Measurements from ENCODE around the gene LFNG.

LFNG gene, protein sequence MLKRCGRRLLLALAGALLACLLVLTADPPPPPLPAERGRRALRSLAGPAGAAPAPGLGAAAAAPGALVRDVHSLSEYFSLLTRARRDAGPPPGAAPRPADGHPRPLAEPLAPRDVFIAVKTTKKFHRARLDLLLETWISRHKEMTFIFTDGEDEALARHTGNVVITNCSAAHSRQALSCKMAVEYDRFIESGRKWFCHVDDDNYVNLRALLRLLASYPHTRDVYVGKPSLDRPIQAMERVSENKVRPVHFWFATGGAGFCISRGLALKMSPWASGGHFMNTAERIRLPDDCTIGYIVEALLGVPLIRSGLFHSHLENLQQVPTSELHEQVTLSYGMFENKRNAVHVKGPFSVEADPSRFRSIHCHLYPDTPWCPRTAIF

DNA sequence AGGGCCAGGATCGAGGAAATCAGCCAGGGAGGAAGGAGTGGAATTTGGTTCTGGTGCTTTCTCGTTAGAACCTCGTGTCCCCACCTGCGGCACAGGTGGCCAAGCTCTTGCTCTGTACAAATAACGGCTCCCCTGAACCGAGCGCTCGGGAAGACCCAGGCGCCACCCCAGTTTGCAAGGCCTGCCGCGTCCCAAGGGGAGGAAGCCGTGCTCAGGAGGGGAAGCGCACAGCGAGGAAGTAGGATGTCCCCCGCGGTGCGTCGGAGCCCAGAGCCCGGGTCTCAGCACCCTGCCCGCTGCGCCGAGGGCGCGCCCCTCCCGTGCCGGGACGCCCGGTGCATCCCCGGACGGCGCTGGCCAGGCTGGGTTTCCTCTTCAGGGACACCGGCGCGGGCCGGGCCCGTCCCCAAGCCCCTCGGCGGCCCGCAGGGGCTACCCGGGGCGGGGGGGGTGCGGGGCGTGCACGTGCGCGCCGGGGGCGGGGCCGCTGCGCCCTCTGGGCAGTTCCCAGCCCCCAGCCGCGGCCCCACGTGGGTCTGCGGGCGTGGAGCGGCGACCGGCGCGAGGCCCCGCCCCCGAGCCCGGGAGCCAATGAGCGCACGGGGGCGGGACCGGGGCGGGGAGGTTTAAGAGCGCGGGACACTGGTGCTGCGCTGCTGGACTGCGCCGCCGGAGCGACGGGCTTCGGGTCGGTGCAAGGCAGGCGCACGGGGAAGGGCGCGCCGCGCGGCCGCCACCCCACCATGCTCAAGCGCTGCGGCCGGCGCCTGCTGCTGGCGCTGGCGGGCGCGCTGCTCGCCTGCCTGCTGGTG is at the start of gene LFNG:
Gene LFNG, plus strand, starts transcription at position 656 of the 812 bp plus-strand sequence. Its CDS starts 88 bp downstream, at position 744.
- peak; percentile 91 for DNase-seq

DNA sequence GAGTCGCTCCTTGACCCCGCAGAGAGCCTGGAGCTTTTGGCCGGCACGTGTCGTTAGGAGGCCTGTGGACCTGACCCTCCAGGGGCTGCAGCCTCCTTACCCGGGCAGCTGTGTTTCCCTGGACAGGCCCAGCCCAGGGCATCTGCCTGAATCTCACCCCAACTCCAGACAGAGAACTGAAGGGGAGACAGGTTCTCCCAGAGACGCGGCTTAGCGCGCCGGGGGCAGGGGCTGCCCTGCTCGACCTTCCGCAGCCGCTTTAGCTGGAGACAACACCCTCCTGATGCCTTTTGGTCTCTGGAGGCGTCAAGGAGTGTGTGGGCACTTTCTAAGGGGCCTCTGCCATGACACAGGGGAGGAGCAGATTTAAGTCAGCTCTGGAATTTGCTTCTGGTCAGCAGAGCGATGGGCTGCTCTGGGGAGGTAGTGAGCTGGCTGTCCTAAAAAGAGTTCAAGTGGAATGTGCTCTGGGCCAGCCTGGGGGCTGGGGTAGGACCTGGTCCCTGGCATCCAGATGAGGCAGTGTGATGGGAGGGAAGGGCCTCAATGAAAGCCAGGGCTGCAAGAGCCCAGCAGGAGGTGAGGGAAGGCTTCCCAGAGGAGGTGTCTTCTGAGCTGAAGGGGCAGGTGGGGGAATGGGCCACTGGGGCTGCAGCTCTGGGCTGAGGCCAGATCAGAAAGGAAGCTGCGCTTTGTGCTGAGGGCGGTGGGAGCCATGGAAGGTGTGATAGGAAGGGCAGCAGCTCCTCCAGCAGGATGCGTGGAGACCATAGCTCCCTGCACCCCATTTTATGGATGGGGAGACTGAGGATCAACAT is 49.2 kb upstream of the LFNG start:
- no peak for DNase-seq

DNA sequence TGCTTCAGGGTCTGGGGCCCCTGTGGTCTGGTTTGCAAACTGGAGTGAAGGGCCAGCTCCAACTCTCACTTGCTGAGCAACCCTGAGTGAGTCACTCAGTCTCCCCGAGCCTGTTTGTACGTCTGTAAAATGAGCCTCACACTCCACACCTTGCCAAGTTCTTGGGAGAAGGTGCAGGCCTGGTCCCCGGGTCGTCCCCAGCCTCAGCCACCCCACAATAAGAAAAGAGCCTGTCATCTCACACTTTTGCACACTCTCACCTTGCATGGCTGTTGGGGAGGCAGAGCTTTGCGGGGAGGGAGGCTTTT is 48.6 kb upstream of the LFNG start:
- no peak for DNase-seq

DNA sequence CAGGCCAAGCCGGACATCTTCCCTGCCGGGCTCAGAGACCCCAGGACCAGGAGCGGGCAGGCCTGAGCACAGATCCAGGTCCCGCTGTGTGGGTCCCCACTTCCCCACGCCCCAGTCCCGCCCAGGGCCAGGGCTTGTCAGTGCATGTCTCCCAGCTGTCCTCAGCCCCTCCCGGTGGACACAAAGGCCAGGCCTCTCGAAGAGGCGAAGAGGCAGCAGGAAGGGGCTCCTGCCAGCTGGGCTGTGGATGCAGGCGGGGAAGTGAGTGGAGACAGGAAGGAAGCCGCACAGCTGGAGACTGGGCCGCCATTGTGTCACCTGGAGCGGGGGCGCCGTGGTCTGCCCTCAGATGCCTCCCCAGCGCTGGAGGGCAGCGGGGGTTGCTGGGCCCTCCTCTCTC is 48.2 kb upstream of the LFNG start:
- DNase-seq = peak; percentile 76

DNA sequence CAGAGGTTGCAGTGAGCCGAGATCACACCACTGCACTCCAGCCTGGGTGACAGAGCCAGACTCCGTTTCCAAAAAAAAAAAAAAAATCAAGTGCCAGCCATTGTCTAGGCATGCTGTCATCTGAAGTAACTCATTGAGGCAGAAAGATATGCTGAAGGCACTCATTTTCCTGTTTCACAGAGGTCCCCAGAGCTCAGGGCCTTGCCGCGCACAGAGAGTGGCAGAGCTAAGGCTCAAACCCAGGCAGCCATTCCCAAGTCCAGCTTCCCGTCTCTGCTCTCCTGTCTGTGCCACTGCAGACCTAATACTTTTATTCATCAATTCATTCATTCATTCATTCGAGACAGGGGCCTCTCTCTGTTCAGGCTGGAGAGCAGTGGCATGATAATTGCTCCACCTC is 46.8 kb upstream of the LFNG start:
- no peak for DNase-seq

DNA sequence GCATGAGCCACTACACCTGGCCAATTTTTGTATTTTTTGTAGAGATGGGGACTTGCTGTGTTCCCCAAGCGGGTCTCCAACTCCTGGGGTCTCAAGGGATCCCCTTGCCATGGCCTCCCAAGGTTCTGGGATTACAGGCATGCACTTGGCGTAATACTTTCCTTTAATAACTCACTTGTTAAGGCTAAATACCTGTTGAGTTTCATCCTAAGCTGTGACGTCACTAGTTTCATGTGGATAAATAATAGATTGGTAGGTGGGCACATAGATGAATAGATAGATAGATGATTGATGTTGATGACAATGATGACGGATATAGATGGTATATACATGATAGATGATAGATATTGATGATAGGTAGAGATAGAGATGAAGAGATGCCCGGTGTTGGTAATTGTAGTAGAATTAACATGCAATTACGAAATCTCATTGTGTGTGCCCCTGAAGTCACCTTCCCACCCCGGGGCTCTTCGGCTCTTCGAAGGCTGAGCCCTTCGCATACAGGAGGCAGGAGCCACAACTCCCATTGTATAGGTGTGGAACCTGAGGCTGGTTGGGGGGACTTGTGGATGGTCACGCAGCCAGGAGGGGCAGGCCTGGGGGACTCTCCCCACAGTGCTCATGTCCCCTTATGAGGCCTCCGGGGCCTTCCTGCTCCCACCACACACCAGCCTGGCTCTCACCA is 45.9 kb upstream of the LFNG start:
- no peak for DNase-seq

DNA sequence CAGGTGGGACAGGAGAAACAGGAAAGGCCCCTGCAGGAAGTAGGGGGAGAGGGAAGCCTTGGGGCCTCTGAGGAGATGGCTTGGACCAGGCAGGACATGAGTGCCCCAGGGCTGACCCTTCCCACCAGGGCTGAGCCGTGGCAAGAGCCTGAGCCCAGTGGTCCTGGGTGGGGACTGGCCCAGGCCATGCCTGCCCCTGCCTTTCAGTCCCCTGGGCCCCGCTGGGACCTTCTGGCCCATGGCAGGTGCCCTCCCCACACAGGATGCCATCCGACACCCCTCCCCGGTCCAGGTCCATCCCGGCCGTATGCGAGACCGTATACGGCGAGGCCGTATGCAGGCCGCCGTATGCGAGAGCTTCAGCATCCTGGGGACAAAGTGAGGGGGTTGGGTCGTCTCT is 45.4 kb upstream of the LFNG start:
- DNase-seq = no peak

DNA sequence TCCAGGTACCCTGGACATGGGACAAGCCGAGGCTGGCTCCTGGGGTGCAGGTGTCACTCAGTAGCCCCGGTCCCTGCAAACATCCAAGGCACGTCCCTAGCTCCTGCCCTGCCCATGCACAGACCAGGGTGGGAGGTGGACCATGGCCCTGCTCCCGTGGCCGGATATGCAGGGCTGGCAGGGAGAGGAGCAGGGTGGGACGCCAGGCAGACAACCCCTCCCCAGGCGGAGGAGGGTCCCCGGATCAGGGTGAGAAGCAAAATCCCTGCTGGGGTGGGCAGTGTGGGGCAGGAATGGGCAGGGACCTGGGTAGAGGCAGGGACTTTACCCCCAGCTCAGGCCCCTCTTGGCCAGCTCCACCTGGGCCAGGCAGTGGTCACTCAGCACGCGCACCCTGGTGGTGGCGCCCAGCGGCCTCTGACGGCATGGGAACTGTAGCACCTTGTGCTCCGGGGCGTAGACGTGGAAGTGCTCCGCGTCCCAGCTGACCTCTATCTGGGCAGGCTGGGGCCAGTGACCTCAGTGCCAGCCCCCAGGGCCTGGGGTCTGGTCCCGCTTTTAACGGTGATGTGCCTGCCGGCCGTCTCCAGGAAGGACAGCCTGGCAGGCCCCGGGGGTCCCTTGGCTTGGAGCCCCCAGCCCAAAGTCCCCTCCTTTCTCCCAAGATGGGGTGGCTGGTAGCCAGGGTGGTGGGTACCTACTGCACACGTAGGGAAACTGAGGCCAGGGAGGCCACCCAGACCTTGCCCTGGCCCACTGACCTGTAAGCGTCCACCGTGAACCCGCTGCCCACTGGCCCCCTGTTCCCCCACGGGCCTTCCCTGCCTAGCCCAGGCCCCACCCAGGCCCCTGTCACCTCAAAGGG is 44.5 kb upstream of the LFNG start:
- DNase-seq = no peak

DNA sequence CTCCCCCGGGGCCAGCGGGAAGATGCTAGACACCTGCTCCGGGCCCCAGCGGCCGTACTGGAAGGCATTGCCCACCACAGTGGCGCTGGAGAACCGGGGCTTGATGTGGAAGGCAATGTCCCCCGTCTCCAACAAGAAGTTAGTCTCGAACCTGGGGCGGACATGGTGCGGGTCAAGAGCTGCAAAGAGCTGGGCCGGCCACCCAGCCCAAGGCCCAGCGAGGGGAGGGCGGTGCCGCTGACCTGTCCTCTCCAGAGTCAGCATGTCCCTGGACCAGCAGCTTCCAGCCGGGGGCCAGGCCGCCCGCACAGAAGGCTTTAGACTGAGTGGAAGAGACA is 43.9 kb upstream of the LFNG start:
- DNase-seq = no peak

DNA sequence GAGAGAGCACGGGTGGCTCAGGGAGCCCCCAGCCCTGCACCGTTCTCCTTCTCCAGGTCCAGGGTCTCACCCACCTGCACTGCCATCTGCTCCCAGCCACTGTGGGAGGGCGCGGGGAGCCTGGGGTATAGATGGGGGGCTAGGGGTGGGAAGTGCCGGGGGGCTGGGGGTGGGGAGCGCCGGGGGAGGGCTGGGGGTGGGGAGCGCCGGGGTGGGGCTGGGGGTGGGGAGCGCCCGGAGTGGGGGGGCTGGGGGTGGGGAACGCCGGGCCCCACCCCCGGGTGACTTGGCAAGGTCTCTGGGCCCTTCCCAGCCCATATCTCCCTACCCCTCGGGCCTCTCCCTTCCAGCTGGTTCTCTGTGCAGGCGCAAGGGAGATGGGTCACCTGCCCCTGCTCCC is 43.3 kb upstream of the LFNG start, which contains the start of gene GRIFIN:
Gene GRIFIN, minus strand, starts transcription at position 101 of the 400 bp plus-strand sequence. Its CDS starts 15 bp downstream, at position 86.
- DNase-seq = no peak

DNA sequence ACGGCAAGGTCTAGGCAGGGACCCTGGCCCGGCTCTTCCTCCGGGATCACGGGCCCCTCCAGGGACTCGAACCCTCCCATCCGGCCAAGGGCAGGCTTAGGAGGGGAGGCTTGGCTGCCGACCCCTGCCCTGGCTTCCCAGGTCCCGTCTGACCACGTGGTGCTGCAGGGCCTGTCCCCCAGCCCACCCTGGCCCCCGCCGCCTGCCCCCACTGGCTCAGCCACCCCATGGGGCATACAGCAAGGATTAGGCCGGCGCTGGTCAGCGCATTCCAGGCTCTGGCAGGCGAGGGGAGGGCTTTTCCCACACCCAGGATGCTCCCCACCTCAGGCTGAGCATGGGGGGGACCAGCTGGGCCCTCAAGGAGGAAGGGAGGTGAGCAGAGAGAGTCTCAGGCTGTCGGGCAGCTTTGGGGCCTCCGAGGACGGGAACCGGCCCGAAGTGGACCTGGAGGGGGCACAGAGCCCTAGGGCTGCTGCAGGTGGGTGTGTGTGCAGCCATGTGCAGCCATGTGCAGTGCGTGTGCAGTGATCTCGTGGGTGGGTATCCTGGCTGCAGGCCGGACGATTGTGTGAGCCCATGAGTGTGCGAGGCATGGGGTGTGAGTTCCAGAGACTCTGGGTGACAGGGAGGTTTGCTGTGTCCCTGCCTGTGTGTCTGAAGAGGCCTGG is 42.7 kb upstream of the LFNG start:
- no peak for DNase-seq

DNA sequence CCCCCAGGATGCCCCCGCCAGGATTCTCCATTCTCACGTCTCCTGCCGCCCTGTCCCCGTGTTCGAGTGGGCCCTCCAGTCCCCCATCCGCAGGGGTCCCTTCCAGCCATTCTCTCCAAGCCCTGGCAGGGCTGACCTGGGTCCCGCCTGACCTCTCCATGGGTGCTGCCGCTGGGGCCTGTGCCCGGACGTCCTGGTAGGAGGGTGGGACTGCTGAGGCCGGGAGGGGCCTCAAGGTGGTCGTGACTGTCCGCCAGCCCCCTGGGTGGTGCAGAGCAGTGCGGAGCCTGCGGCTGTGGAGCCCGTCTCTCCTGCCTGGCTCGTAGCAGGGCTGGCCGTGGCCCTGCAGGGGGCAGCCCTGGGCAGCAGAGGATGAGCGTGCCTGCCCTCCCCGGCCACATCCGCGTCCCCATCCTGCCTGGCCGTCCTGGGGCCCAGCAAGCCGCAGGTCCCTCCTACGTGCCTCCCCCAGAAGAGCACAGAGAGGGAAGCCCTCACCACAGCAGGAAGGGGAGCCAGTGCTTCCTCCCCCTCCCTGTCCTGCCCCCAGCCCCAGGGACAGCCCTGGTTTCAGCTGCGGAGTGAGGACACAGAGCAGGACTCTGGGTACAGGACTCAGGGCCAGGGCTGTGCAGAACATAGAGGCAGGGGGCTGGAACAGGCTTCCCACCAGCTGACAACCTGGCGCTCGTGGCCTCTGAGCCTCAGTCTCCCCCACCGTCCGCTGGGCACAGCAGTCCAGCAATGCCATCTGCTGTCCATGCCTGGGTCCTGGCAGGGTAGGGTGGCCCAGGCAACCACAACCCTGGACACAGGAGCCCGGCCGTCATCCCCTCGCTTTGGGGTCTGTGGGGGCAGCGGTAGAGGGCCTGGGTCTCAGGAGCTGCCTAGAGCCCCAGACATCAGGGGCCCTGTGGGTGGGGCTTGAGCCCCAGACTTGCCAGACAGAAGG is 41.9 kb upstream of the LFNG start:
- DNase-seq = peak; percentile 43

DNA sequence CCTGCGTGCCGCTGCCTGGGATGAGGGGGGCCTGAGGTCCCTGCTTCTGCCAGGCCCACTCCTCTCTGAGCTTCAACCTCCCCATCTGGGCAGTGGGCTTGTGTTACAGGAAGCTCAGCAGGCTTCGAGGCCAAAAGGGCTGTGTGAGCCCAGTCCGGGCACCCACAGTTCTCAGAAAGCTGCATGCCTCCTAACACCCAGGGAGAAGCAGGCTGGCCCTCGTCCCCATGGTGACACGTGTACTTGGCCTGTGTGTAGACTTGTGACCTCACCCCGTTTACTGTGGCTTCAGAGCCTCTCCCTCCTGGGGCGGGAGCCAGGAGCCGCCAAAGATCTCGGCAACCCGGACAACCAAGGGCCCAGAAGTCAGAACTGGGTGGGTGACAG is 41.2 kb upstream of the LFNG start:
- peak; percentile 18 for DNase-seq

DNA sequence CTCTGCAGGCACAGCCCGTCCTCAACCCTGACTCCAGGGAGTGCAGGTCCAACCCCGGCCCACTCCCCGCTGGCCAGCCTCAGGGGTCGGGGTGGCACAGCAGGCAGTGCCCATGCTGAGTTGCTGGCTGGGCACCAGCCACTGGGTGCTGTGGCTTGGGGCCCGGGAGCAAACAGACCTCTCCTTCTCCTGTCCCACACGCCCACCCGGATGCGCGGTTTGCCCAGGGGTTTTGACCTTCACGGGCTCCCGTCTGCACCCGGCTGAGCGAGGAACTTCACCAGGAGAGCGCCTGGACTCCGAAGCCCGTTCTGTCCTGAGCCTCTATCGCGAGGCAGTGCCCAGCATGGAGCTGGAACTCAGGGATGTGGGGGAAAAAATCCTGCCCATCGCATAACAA is 40.8 kb upstream of the LFNG start:
- peak; percentile 31 for DNase-seq

DNA sequence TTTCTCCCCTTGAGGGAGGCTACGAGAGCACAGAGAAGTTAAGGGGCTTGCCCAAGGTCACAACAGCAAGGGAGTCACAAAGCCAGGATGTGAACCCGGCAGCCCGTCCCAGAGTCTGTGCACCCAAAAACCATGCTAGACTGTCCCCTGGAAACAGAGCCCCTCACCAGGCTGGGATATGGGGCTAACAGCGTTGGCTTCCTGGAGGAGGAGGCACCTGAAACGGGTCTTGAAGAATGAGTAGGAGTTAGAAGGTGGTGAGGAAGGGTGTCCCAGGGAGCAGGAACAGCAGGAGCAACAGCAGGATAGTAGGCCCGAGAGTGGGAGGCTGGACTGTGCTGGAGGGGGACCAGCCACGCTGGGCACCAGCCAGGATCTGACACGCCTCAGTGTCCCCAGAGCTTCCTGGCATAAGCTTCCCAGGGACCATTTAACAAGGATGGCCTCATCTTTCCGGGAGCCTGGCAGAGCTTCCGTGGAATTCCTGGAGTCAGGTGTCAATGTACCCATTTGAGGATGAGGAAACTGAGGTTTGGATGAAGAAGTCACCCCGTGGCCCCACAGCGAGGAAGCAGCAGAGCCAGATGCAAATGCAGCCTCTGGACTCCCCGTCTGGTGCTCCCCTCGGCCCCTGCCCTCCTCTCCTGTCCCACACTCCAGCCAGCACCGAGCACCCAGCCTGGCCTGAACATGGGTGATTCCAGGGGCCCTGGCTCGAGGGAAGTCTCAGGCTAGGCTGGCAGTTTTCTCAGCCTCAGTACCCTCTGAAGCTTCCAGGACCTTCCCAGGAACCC is 40.1 kb upstream of the LFNG start:
- DNase-seq = no peak

DNA sequence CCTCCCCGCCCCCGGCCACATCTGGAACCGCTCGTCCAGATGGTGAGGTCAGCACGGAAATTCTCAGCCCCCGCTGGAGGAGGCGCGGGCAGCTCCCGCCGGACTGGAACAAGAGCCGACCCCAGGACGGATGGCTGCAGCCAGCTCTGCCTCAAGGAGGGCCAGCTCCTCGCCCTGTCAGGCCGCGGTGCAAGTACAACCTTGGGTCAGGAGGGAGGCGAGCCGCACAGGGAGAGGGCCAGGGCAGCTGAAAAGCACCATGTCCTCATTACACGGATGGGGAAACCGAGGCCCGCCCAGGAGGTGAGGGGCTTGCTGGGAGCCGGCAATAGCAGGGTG is 39.5 kb upstream of the LFNG start:
- no peak for DNase-seq

DNA sequence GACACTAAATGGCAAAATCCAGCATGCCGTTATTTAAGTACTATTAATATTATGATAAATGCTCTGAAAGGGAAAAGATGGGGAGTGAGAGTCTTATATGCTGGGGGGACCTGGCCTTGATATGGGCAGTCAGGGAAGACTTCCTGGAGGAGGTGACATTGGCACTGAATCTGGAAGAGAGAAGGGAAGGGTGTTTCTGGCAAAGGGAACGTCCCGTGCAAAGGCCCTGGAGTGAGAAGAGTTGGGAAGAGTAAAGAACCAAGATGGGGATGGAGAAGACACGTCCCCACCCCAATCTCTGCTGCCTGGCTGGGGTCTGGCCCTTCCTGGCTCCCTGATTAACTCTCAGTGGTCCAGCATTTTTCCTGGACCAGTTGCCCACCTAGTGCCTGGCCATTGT is 38.4 kb upstream of the LFNG start:
- no peak for DNase-seq

DNA sequence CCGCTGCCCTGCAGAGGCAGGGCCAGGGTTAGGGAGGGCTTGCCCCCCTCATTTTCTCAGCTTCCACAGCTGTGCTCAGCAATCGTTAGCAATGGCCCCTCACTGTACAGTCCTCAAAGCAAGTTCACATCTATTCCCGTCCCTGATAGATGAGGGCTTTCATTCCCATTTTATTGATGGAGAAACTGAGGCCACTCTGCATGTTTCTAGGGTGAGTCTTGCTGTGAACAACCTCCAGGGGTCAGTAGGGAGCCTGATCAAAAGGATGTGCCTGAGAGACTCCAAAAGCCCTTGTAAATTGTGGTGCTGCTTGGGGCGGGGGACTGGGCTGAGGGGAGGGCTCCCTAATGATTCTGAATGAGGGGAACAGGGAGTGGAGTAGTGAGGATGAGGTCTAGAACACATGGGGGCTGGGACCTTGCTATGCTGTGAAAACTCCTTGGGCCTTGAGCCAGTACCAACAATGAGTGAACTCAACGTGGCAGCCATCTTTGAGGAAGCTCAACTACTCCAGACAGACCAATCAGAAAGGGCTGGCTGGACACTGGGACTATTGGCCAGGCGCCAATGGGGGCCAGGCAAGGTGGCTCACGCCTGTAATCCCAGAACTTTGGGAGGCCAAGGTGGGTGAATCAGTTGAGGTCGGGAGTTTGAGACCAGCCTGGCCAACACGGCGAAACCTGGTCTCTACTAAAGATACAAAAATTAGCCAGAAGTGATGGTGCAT is 36.7 kb upstream of the LFNG start:
- DNase-seq = no peak

DNA sequence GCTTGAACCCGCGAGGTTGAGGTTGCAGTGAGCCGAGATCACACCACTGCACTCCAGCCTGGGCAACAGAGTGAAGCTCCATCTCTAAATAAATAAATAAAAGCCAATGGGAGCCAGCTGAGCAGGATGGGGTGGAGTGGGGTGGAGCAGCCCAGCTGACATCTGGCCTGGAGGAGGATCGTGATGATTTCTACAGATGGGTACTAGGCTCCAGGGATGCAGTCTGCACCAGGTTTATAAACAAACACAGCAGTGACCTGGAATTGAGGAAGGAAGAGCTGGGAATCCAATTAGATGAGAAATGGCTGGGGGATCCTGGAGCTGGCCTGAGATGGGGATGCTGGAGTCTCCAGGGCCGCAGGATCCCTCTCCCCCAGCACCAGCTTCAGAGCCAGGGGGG is 36.1 kb upstream of the LFNG start:
- no peak for DNase-seq

All from NCI-H1092 treated with DMSO at 0.1 percent for 48 hours (cell line).